ENCODE results near the gene PRL.

GRCh38 chr6:22327881-22328280 is 31.0 kb upstream of the PRL start:
- no peak for TF ChIP-seq CTCF (IDR thresholded peaks at IDR 0.05; ENCODE audit: poor library complexity, severe bottlenecking)
- no peak for TF ChIP-seq POLR2AphosphoS5 (IDR thresholded peaks at IDR 0.05)

Measured in neural cell (in vitro differentiated cells).